DOHH2 (cell line): ENCODE data around the gene INHA.
A peak's percentile ranks its signal among the peaks of the same experiment; 100 is the strongest.

Source experiments
- H3F3A ChIP-seq: fragments of 200-600 bp; sonication (generic), shearing (Covaris generic); 2 replicates; pipeline ENCODE4 v1.6.0; 2016; ENCODE audit warnings: antibody characterized with exemption, mild to moderate bottlenecking; ENCODE audit not compliant: control insufficient read depth, insufficient read depth
- H3K27ac ChIP-seq: fragments of 200-600 bp; sonication (generic); 2 replicates; pipeline ENCODE4 v1.5.1; 2014; ENCODE audit warnings: low read depth, mild to moderate bottlenecking, low read length, moderate library complexity
- H3K27me3 ChIP-seq: fragments of 200-600 bp; sonication (generic); 2 replicates; pipeline ENCODE4 v1.6.1; 2014; ENCODE audit warnings: mild to moderate bottlenecking, low read length, mixed read lengths; ENCODE audit not compliant: control insufficient read depth
- H3K36me3 ChIP-seq: fragments of 200-600 bp; sonication (generic); 2 replicates; pipeline ENCODE4 v1.6.1; 2014; ENCODE audit warnings: mild to moderate bottlenecking, low read length, moderate library complexity, mixed read lengths; ENCODE audit not compliant: control insufficient read depth
- H3K4me1 ChIP-seq: fragments of 200-600 bp; sonication (generic); 2 replicates; pipeline ENCODE4 v1.6.1; 2014; ENCODE audit warnings: mild to moderate bottlenecking, low read length, mixed read lengths; ENCODE audit not compliant: control insufficient read depth
- H3K4me2 ChIP-seq: fragments of 200-600 bp; sonication (generic); 2 replicates; pipeline ENCODE4 v1.6.0; 2014; ENCODE audit warnings: mild to moderate bottlenecking, low read length, moderate library complexity
- H3K4me3 ChIP-seq: fragments of 200-600 bp; sonication (generic); 2 replicates; pipeline ENCODE4 v1.5.1; 2014; ENCODE audit warnings: mild to moderate bottlenecking, low read length, mixed read lengths
- H3K79me2 ChIP-seq: fragments of 200-600 bp; sonication (generic); 2 replicates; pipeline ENCODE4 v1.6.1; 2014; ENCODE audit warnings: mild to moderate bottlenecking, low read length, mixed read lengths; ENCODE audit not compliant: control insufficient read depth
- H3K9me2 ChIP-seq: fragments of 200-600 bp; sonication (generic); replicated peaks from 2 replicates; pipeline ENCODE4 v1.6.1; 2014; ENCODE audit warnings: mild to moderate bottlenecking, low read length, mixed read lengths; ENCODE audit not compliant: control insufficient read depth
- H3K9me3 ChIP-seq: fragments of 200-600 bp; sonication (generic); 2 replicates; pipeline ENCODE4 v1.6.1; 2014; ENCODE audit warnings: antibody characterized with exemption, low read length, mixed read lengths; ENCODE audit not compliant: control insufficient read depth, insufficient read depth
- H4K20me1 ChIP-seq: fragments of 200-600 bp; sonication (generic); 2 replicates; pipeline ENCODE4 v1.6.0; 2014; ENCODE audit warnings: low read depth, mild to moderate bottlenecking, antibody characterized with exemption, low read length, moderate library complexity; ENCODE audit not compliant: control insufficient read depth, insufficient read depth
- CTCF ChIP-seq: fragments of 200-600 bp; sonication (generic); IDR thresholded peaks from one replicate; pipeline ENCODE4 v1.5.1; 2014; ENCODE audit warnings: antibody characterized with exemption, mild to moderate bottlenecking, low read depth, low read length; ENCODE audit not compliant: poor library complexity, severe bottlenecking
- EZH2phosphoT487 ChIP-seq: fragments of 200-600 bp; sonication (generic); IDR thresholded peaks from 2 replicates; pipeline ENCODE4 v1.6.1; 2017; ENCODE audit warnings: borderline replicate concordance, mild to moderate bottlenecking, antibody characterized with exemption, low read length, moderate library complexity, mixed read lengths

Gene INHA

GRCh38 chr2:219559156-219559915, 12.8 kb upstream of the INHA start:
- Histone ChIP-seq H3K79me2 (no peaks in the 10 kb centered on the region), H3K4me3 (no peak overlapping the region), H3K36me3 (no peaks in the 10 kb centered on the region), H3K9me3 (no peaks in the 10 kb centered on the region), H3K4me2 (no peak overlapping the region), H3K27me3 (no peaks in the 10 kb centered on the region), H4K20me1 (no peaks in the 10 kb centered on the region), H3K27ac (no peak overlapping the region), H3F3A (no peaks in the 10 kb centered on the region), H3K4me1 (no peaks in the 10 kb centered on the region), H3K9me2 (no peaks in the 10 kb centered on the region)
- TF ChIP-seq EZH2phosphoT487: no peak
- no peak for TF ChIP-seq CTCF

GRCh38 chr2:219560037-219560892, 11.8 kb upstream of the INHA start:
- TF ChIP-seq EZH2phosphoT487 (no peak), CTCF (peak; percentile 74)
- no peaks in the 10 kb centered on the region for H3K79me2 ChIP-seq
- no peaks in the 10 kb centered on the region for H4K20me1 ChIP-seq
- H3F3A ChIP-seq: no peaks in the 10 kb centered on the region
- H3K4me1 ChIP-seq: no peaks in the 10 kb centered on the region
- H3K27me3 ChIP-seq: no peaks in the 10 kb centered on the region
- no peaks in the 10 kb centered on the region for H3K9me3 ChIP-seq
- H3K9me2 ChIP-seq: no peaks in the 10 kb centered on the region
- H3K4me3 ChIP-seq: no peak overlapping the region
- H3K27ac ChIP-seq: no peak overlapping the region
- no peak overlapping the region for H3K4me2 ChIP-seq
- no peaks in the 10 kb centered on the region for H3K36me3 ChIP-seq

GRCh38 chr2:219560893-219561178, 11.3 kb upstream of the INHA start:
- Histone ChIP-seq H3K4me3 (no peak overlapping the region), H3K27me3 (no peaks in the 10 kb centered on the region), H3K36me3 (no peaks in the 10 kb centered on the region), H3K9me3 (no peaks in the 10 kb centered on the region), H3K4me2 (no peak overlapping the region), H3F3A (no peaks in the 10 kb centered on the region), H3K79me2 (no peaks in the 10 kb centered on the region), H3K9me2 (no peaks in the 10 kb centered on the region), H3K4me1 (no peaks in the 10 kb centered on the region), H4K20me1 (no peaks in the 10 kb centered on the region), H3K27ac (no peak overlapping the region)
- TF ChIP-seq EZH2phosphoT487: no peak
- TF ChIP-seq CTCF: no peak
